HPDE6-E6E7 (cell line): Measurements from ENCODE around the gene TMEM140.
"Not testable (repeated sequence)": the region's sequence is repeated elsewhere in the genome, so short reads cannot be mapped to it uniquely, and the experiment has no call there.

ENCODE experiments used
- DNase-seq: peaks from one replicate; pipeline ENCODE4 v3.0.0; 2011; ENCODE audit warnings: missing footprints; ENCODE audit errors: extremely low spot score

The TMEM140 gene

DNA sequence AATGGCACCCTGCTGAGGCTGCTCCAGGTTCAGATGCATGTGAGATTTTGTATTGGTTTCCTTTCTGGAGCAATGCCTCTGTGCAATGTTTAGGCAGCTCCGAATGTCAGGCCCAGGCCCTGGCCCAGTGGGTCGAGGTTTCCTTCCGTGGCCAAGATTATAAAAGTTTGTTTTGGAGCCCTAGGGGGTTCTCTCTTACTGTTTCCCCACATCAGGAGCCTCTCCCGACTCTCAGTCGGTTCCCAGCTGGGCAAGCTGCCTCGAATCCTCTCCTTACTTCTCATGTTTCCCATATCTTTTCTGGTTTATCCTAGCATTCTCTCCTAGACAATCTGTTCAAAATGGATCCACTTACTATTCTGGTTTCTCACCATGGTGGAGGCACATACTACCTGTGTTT lies 11.0 kb downstream of the TMEM140 start:
- no peak for DNase-seq

DNA sequence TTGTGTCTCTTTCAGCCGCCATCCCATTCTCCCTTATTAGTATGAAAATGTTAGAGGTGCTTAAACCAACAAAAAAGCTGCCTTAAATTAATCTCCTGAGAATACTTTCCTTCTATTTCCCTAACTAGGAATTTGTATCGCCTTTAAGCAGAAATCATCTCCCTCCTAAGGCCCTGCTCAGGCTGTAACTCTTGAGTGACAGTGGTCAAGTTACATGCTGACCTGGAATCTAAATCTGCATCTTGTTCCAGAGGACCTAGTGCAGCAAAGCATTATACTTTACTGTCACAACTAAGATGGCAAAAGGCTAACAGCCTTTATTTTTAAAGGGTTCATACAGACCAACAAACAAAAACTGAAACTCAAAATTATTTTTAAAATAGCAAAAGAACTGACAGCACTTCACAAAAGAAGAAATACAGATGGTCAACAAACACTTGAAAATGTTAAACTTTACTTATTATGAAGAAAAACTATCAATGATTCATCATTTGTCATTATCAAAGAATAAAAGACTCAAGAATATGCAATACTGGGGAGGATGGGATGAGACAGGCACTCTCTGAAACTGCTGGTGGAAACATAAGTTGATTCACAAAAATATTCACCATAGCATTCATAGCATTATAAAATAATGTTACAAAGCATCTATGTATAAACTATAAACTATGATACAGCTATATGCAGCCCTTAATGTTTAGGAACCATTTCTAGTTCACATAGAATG lies 11.7 kb downstream of the TMEM140 start:
- no peak for DNase-seq

DNA sequence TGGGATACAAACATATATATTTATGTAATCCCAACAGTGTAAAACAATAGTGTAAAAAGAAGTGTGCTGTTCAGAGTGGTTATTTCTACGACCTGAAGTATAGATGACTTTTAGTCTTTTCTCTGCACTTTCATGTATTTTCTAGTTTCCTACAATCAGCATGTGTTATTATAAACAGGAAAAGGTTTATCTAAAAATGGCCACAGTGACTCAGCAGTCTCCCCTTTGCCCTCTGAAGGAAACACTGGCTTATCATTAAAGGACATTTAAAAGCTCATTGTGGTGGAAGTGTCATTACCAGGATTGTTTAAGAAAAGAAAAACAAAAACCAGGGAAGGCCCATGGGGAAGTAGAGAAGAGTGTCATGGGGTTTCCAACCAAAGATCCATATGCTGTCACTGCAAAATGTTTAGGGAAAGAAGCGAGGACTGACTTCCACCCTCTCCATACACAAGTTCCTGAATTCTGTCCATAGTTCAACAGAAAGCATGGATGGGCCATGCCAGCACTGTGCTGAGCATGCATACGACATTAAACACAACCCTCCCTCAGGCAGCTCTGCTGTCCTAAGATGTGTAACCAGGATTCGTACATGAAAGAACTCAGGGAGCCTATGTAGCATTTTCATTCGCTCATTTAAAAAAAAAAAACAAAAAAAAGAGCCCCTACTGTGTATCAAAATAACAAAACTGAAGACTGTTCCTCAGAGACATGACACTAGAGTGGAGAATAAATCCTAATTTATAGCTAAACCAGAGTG lies 12.4 kb downstream of the TMEM140 start:
- DNase-seq = no peak

DNA sequence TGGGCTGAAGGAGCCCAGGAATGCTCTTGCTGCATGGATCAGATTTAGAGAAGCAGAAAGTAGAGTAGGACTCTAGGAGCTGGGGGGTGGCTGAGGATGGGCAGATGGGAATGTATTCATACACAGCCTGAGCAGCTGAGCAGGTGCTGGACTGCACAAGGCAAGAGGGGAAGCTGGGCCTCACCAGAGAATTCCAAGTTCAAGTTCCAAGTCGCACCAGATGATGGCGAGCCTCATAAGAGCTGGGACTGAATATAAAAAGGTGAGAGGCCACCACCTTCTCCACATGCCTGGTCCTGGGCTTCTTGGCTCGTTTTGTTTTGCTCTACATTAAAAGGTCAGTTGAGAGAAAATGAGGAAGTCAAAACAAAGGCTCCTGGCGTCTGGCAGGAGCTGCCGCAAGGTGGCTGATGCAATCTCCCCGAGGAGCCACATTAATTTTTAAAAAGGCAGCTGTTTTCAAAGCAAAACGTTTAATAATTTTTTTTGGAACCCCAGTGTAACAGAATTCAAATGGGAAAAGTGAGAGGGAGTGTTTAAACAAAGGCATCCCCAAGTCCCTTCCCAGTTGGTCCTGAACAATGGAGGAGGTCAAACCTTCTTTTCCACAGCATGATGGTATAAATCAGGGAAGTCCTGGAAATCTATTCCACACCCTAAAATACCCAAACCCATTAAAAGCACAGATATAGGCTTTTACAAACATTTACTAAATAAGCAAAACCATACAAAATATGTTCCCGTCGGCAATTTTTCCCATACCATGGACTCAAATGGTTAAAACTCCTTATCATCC lies 13.2 kb downstream of the TMEM140 start:
- DNase-seq = no peak

DNA sequence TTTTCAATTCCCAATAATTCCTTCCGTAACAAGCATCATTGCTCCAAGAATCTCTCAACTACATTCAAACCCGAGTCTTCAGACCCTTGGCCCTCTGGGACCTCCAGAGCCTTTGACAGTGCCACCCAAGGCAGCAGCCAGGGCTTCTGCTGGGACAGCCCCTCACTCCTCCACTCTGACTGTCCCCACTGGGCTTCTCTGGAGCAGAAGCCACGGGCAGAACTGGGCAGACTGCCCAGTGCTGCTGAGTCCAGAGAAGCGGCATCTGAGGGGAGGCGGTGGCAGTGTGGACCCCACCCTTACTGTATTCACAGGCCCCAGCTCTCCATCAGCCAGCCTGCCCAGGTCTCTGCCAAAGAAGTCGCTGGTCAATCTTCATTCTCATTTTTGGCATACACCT lies 13.8 kb downstream of the TMEM140 start:
- no peak for DNase-seq

DNA sequence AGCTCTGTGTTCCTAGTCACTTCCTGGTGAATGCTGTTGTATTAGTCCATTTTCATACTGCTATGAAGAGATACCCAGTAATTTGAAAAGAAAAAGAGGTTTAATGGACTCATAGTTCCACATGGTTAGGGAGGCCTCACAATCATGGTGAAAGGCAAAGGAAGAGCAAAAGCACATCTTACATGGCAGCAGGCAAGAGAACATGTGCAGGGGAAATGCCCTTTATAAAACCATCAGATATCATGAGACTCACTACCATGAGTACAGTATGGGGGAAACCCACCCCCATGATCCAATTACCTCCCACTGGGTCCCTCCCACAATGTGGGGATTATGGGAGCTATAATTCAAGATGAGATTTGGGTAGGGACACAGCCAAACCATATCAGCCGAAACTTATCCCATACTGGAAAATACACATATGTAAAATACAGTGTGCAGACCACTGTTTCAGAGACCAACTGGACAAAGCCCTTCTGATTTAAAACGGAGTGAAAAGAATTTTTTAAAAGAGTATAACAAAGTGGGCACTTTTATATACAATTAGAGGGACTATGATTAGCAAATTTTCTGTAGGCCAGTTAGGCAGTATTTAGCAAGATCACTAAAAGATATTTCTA lies 14.6 kb downstream of the TMEM140 start:
- no peak for DNase-seq

DNA sequence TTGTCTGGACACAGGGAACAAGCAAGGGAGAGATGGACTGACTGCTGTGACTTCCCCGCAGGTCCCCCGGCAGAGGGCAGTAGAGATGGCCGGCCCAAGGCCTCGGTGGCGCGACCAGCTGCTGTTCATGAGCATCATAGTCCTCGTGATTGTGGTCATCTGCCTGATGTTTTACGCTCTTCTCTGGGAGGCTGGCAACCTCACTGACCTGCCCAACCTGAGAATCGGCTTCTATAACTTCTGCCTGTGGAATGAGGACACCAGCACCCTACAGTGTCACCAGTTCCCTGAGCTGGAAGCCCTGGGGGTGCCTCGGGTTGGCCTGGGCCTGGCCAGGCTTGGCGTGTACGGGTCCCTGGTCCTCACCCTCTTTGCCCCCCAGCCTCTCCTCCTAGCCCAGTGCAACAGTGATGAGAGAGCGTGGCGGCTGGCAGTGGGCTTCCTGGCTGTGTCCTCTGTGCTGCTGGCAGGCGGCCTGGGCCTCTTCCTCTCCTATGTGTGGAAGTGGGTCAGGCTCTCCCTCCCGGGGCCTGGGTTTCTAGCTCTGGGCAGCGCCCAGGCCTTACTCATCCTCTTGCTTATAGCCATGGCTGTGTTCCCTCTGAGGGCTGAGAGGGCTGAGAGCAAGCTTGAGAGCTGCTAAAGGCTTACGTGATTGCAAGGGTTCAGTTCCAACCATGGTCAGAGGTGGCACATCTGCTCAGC lies 16.6 kb downstream of the TMEM140 start:
- DNase-seq = no peak

DNA sequence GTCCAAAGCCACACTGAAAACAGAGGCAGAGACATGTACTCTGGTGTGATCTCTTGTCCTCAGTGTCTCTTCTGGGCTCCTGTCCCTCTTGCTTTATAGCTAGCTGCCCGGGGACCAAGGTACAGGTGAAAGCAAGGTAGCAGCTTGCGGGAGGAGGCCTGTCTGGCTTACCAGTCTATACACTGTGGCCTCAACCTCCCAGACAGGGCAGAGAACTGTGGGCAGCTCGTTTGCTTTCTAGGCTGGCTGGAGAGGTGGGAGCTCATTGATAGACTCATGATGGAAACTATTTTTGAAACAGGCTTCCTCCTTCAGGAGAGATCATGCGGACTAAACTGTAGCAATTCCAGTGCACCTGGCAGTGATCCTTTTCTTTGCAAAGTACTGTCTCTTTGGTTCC lies 18.0 kb downstream of the TMEM140 start:
- no peak for DNase-seq

DNA sequence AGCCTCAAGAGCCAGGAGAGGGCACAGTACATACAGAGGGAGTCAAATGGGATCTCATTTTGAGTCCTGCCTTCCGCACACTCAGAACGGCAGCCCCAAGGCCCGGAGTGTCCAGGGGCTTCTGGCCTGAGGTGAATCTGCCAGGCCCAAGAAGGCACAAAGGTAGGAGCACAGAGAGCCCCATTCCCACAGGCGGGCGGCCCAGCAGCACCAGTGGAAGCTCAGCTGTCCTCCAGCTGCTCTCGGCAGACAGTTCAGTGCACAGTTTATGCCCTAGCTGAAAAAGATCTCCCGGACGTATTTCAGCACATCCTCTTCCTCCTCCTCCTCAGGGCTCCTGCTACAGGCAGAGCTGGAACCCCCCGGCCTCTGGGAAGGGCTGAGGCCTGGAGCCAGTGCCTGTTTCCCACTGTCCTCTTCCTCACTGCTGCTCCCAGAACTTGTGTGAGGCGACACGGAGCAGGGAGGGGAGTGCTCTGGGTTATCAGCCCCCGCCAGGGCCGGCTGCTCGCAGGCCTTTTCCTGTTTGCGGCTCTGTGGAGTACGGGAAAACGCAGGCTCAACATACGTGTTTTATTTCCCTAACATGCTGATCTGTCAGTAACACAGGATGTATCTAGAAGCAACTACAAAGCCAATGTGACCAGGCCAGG lies 18.6 kb downstream of the TMEM140 start:
- no peak for DNase-seq

DNA sequence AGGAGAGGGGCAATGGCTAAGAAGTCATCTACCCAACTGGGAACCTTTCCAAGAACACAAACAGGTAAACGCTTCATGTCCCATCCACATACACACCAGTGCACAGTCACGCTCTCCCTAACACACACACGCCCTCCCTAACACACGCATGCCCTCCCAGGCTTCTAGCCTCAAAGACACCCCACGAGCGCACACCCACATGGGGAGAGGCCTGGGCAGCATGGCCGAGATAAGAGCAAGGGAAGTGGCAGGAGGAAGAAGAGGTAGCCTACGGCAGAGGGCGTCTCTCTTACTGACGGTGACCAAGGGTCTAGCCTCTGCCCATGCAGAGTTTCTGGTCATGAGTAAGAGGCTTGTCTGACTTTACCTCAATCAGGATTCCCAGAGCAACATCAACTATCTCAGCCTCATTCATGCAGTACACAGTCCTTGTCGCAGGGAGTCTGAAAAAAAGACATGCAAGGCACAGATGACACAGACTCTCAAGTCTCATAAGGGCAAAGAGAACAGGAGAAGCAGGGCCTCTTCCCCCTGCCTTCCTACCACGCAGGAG lies 19.6 kb downstream of the TMEM140 start:
- DNase-seq = no peak

DNA sequence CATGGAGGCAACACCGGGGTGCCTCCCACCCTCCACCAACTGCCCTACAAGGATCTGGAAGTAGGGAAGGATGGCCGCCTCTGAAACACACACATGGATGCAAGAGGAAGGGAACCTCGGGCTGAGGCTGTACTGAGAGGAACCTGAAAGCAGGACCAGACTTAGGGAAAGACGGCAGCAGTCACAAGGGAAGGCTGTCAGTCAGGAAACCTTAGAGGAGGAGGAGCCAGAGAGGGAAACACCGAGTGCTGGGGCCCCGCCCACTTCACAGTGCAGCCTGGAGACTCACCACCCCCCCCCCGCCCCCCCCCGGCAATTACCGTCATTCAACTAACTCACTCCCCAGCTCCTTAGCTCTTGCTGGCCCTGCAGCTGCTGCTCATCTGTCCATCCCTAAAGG lies 20.1 kb downstream of the TMEM140 start:
- DNase-seq = no peak

DNA sequence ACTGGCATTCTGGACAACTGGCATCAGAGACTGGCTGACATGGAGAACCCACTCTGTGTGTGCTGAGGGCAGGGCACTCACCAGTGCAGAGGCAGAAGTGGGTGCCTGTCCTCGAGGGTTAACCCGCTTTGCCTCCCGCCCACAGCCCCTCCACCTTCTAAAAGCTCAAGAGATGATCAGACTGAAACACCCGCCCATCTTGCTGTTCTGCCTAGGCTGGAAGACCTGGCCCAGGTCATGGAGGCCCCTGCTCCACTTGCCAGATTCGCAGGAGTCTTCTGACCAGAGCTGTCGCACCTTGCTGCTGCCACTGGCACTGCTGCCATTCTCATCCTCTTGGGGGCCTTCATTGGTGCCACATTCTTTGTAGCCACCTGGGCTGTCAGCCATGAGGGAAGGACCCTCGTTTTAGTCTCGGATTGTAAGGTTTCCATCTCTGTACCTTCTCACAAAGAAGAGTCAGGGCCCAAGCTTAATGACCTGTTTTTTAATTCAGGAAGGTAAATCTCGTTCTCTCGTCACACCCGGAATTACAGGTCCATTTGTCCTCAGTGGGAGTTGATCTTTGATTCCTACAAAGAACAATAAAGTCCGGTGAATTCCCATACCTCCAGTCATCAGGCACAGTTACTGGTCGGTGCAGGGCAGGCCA lies 20.7 kb downstream of the TMEM140 start:
- no peak for DNase-seq

DNA sequence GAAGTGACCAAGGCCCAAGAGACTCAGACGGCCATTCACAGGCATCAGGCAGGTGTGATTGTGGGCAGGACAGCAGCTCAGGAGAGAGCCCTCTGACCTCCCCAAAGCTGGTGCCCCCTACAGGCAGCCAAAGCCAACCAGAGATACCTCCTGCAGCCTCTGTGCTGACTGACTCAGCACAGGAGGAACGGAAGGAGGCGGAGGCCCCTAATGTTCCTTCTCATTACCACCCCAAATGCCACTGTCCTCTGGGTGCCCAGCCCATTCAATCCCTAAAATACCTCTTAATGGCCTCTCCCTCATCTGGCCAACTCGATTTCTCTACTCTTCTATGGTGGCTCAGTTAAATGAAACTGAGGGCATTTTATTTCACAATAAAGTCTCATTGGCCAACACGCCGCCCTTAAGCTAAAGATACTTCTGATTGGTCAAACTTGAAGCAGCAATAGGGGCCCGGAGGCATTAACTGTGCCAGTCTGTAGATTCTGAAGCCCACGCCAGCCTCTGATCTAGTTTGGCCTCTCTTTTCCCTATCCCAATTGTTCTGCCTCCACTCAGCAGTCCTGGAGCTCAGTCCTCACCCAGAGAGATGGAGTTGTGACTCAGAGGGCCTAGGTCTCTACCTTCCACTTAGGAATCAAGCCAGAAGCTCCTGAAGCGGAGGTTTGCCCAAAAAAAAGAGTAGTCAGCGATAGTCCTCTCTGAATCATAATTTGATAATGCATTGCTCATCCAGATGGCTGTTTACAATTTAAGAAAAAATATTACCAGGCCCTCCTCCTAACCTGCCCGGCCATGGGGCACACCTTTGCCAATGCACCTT lies 21.5 kb downstream of the TMEM140 start:
- DNase-seq = peak; percentile 60

DNA sequence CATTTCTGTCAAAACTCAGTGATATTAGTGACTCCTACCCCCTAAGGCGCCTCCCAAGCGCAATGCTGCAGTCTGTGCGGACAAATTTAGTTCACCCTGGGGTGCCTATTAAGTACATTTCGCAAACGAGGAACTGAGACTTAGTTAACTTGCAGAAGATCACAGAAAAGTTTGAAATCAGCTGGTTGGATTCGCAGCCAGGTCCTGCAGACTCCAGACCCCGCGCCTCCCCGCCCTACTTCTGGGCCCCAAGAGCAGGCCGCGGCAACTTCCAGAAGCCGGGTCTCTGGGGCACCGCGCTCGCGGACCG lies 22.0 kb downstream of the TMEM140 start:
- no peak for DNase-seq

DNA sequence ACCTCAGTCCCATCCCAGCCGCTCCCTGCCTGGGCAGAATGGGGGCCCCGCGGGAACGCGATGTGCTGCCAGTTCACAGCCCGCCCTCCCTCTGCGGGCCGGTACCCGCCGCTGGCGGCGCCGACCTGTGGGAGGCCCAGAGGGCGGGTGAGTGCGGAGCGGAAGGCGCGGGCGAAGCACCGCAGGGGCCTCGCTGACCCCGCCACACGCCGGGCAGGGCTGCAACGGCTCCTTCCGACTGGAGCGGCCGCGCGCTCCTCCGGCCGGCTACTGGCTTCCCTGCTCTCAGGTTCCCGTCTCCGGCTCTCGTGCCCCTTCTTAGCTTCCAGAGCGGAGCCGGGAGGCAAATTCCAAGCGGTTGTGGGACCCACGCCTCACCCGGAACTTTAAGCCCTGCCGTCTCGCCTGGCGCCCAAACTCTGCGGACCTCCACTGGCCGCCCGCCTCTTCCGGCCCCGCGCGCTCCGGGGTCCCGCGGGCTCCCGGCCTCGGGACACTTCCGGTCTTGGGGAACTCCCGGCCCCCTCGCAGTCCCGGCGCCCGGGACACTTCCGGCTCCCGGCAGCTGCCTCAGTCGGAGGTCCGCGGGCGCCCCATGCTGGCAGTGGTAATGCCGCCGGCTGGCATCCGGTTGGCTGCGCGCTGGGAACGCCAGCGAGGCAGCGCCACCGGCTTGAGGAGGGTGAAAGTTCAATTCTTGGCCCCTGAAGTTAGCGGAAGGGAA lies 22.6 kb downstream of the TMEM140 start, which contains the start of gene CYREN:
Gene CYREN, minus strand, starts transcription at position 434 of the 724 bp plus-strand sequence. CDS start 1,785 bp downstream, outside the sequence.
- DNase-seq = peak; percentile 76

DNA sequence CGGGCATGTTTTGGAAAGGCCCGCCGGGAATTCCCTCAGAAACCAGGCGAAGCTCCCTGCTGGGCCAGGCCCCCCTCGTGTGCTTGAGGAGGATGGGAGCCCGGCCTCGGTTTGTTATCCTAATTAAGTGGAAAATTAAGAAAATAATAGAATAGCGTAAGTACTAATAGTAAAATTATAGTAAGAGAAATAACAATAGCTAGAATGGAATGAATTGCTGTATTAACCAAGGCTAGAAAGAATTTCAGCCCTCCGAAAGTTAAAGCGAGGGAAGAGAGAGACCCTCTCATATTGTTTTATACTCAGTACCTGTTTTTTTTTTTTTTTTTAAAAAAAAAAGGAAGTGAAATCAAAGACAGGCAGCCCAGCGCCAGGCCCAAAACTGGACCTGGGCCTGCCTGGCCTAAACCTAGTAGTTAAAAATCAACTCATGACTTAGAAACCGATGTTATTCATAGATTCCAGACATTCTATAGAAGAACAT lies 23.2 kb downstream of the TMEM140 start:
- DNase-seq = not testable (repeated sequence)

DNA sequence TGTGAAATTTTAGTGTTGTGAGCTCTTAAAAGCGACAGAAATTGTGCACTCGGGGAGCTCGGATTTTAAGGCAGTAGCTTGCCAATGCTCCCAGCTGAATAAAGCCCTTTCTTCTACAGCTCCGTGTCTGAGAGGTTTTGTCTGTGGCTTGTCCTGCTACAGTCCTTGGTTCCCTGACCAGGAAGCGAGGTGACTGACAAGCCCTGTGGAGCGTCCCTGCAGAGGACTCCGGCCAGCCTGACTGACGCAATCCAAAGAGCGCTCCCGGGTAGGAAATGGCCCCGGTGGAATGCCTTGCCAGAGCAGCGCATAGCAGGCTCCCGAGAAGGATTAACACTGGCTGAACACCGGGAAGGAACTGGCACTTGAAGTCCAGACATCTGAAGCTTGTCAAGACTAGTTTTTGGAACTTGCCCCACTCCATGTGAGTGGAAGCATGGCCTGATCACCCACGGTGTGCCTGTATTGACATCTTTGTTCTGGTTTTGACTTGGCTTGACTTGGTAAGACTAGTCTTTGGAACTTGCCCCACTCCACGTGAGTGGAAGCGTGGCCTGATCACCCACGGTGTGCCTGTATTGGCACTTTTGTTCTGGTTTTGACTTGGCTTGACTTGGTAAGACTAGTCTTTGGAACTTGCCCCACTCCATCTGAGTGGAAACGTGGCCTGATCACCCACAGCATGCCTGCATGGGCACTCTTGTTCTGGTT lies 23.9 kb downstream of the TMEM140 start:
- not testable (repeated sequence) for DNase-seq

DNA sequence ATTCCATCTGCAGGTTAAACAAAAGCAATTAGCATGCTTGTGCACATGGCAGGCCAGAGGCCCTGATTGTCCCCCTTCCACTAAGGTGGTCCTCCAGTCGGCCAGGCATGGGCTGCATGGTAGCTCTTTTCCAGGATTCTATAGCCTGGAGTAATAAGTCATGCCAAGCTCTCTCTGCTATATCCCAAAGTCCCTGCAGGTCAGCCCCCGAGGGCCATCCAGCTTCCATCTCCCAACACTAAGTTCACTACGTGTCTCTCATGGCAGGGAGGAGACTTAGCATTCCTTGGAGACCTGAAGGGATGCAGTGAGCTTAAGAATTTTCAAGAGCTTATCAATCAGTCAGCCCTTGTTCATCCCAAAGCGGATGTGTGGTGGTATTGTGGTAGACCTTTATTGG lies 26.0 kb downstream of the TMEM140 start:
- DNase-seq = not testable (repeated sequence)
